SK-N-MC (cell line): ENCODE results near the gene SEMA4D.

Experiments
- DNase-seq: peaks from one replicate; pipeline ENCODE4 v3.0.0-alpha.2; 2011; ENCODE audit warnings: low read depth, low spot score
- H3K27ac ChIP-seq: fragments of 200-600 bp; sonication (generic); 2 replicates; pipeline ENCODE4 v1.5.1; 2016; ENCODE audit warnings: mixed run types
- H3K36me3 ChIP-seq: fragments of 200-600 bp; sonication (generic); 2 replicates; pipeline ENCODE4 v1.6.1; 2017; ENCODE audit warnings: antibody characterized with exemption, low read length, mixed read lengths; ENCODE audit not compliant: insufficient read depth
- H3K4me3 ChIP-seq: fragments of 200-600 bp; sonication (generic); 2 replicates; pipeline ENCODE4 v1.5.1; 2016
- H3K9ac ChIP-seq: fragments of 200-600 bp; sonication (generic); 2 replicates; pipeline ENCODE4 v1.8.0; 2017; ENCODE audit warnings: mixed run types, mixed read lengths; ENCODE audit not compliant: insufficient read length
- H3K9me3 ChIP-seq: fragments of 200-600 bp; sonication (generic); 2 replicates; pipeline ENCODE4 v1.6.1; 2017; ENCODE audit warnings: low read depth, mild to moderate bottlenecking, antibody characterized with exemption, low read length, moderate library complexity, mixed read lengths
- EZH2 ChIP-seq: fragments of 200-600 bp; sonication (generic); IDR thresholded peaks from one replicate; pipeline ENCODE4 v1.6.1; 2017; ENCODE audit warnings: antibody characterized with exemption
- FOXP2 ChIP-seq: optimal IDR thresholded peaks from 2 replicates; pipeline ENCODE3; 2011; ENCODE audit warnings: mild to moderate bottlenecking, moderate library complexity; ENCODE audit not compliant: insufficient read depth; ENCODE audit errors: extremely low read length, control extremely low read depth
- POLR2AphosphoS5 ChIP-seq: IDR thresholded peaks from 2 replicates; pipeline ENCODE4 v1.6.1; 2012; ENCODE audit warnings: mild to moderate bottlenecking, low read depth, low read length, borderline replicate concordance

Gene SEMA4D

DNA sequence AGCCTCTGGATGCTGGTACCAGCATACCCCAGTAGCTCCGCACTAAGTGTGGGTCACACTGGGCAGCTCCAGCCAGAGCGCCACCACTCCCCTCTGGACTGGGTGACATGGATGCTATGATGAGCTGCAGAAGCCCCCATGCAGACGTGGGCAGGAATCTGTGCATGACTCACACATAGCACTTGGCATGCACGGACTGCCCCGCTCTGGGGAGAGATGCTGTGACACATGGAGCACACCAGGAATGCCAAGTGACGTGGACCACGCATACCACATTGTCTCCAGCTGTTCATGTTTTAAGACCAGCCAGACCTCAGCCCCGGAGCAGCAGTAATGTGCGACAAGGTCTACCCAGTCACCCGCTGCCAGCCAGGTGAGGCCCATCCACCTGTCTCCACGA lies 64.1 kb downstream of the SEMA4D start:
- Histone ChIP-seq H3K9me3 (no peaks in the 10 kb centered on the region), H3K9ac (no peak overlapping the region), H3K36me3 (no peaks in the 10 kb centered on the region), H3K27ac (no peak overlapping the region), H3K4me3 (no peak overlapping the region)
- DNase-seq, result no peak
- TF ChIP-seq POLR2AphosphoS5 (no peak), FOXP2 (no peak), EZH2 (no peak)

DNA sequence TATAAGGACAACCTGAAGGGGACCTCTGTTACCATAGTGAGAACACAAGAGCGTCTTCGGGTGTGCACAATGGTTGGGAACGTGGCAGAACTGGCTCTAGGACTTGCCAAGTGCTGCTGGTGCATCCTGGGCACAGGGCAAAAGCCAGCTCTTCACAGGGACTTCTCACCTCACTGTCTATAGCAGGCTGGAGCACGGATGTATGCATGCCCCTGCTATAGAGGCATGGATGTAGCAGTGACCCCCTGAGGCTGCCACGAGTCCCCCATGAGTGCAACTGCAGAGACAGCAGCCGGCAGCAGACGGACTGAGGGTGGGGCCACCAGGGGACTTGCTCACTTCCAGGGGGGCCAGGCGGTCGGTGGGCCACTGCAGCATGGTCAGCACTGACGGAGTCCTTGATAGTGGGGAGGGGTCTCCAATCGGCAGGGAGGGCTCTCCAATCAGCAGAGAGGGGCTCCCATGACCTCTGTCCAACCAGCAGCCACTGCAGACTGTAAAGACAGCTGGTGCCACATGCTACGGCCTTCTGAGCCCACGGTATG lies 64.9 kb downstream of the SEMA4D start:
- TF ChIP-seq FOXP2 (no peak), EZH2 (no peak), POLR2AphosphoS5 (no peak)
- Histone ChIP-seq H3K4me3 (no peak overlapping the region), H3K9me3 (no peaks in the 10 kb centered on the region), H3K27ac (no peak overlapping the region), H3K9ac (no peak overlapping the region), H3K36me3 (no peaks in the 10 kb centered on the region)
- no peak for DNase-seq

DNA sequence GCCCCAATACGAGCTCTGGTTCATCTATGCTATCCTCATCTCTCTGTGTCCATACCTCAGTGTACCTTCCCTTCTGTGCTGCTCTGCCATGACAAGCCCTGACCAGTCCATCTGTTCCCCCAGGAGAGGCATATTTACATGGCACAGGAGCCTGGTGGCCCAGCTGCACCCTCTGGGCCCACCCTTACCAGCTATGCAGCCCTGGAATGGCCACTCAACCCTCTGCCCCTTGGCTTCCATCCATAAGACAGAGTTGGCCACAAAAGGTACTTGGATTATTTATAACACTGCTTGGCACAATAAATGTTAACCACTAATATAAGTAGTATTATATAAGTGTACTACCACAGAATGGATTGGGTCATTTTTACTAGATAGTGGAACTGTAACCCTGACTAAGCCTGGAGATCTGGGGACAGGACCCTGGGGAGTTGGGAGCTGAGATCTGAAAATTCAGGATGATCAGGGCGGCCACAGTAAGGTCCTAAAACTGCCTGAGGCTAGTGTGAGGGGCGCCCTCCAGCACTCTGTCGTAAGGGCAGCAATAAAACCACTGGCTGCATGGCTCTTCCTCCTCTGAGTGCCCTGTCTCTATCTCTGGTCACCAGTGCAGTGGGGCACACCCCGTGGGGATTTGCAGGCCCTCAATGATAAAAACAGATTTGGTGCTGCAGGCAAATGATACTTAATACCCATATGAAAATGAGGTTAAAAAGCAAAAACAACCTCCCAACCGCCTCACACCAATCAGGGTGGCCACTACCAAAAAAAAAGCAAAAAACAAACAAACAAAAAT lies 65.8 kb downstream of the SEMA4D start:
- H3K27ac ChIP-seq, result no peak overlapping the region
- no peak overlapping the region for H3K9ac ChIP-seq
- H3K36me3 ChIP-seq, result no peaks in the 10 kb centered on the region
- no peak overlapping the region for H3K4me3 ChIP-seq
- H3K9me3 ChIP-seq, result no peaks in the 10 kb centered on the region
- DNase-seq, result no peak
- TF ChIP-seq EZH2 (no peak), POLR2AphosphoS5 (no peak), FOXP2 (no peak)

DNA sequence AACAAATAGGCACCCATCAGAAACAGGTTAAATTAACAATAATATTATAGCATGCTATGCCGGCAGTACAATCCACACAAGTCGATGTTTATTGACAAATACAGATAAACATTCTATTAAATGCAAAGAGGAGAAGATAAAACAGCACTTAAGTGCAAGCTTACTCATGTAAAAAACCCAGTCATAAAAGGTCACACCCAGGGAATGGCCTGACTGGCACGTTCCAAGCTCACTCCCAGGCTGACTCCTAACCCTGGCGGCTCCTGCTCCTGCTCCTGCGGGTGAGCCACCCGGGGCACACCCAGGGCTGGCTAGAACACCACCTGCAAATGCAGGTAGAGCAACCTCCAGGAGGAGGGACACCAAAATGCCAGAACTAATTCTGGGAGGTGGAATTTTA lies 66.9 kb downstream of the SEMA4D start:
- no peak overlapping the region for H3K9ac ChIP-seq
- H3K9me3 ChIP-seq, result no peaks in the 10 kb centered on the region
- H3K4me3 ChIP-seq, result no peak overlapping the region
- no peak for TF ChIP-seq FOXP2
- TF ChIP-seq EZH2, result no peak
- TF ChIP-seq POLR2AphosphoS5, result no peak
- no peaks in the 10 kb centered on the region for H3K36me3 ChIP-seq
- H3K27ac ChIP-seq, result no peak overlapping the region
- DNase-seq, result no peak

DNA sequence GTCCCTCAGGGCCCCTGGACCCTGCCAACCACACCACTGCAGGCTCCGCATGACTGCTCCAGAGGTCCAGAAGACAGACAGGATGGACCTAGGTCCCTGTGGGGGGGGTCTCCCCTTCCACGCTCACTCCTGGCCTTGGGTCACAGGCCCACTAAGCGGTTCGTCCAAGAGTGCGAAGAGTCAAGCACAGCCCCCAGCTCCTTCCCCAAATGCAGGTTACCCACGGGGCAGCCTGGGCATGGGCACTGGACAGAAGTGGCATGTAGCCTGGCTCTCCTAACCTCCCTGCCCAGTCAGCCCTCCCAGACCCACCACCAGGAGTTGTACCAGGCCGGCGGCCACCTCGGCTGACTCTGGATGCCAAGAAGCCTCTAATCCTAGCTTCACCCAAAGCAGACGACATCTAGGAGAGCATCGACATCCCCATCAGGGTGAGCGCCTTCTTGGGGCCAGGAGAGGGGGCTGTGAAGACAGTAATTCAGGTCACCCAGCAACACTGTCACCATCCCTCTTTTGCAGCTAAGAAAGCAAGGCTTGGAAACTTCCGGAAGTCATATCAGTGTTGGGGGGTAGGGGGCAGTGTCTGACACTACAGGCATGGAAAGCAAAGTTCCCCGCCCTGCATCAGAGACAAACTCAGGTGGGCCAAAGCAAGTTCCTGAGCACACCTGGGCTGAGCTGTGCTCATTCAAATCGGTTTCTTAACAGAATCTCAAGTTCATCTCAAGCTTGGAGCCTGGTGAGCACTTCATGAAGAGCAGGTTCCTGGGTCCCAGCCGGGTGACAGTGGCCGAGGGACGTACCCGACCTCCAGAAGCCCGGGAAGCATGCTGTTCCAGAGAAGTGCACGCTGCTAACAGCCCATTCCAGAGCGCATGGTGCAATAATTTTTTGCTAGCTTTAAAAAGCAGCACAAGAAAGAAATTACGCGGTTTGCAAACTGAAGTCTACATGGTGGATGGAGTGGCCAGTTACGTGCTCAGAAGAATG lies 68.7 kb downstream of the SEMA4D start:
- no peak overlapping the region for H3K4me3 ChIP-seq
- H3K36me3 ChIP-seq, result no peaks in the 10 kb centered on the region
- no peaks in the 10 kb centered on the region for H3K9me3 ChIP-seq
- no peak for DNase-seq
- TF ChIP-seq POLR2AphosphoS5, result no peak
- TF ChIP-seq FOXP2, result no peak
- TF ChIP-seq EZH2, result no peak
- no peak overlapping the region for H3K9ac ChIP-seq
- no peak overlapping the region for H3K27ac ChIP-seq

DNA sequence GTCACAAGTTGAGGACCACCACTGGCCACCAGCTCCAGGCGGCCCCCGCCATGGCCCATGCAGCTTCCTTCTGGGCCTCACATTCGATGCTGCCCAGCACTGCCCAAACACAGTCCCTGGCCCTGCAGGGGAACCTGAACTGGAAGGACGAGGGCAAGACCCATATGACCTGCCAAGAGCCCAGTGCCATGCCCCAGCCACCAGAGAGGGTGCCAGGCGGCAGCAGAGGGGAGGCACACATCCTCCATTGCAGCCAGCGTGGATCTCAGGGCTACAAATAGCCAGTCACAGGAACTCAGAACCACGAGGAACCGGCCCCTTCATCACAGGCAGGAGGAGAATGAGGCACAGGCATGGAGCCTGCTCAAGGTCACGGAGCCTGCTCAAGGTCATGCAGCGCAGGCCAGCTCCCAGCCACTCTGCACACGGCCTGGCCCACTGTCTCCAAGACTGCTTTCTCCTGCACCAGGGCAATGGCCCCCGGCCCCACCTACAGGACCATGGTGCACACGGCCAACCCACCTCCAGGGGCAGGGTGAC lies 69.6 kb downstream of the SEMA4D start:
- no peaks in the 10 kb centered on the region for H3K36me3 ChIP-seq
- no peak for TF ChIP-seq EZH2
- TF ChIP-seq FOXP2, result no peak
- no peak for TF ChIP-seq POLR2AphosphoS5
- no peak overlapping the region for H3K4me3 ChIP-seq
- H3K9ac ChIP-seq, result no peak overlapping the region
- H3K9me3 ChIP-seq, result no peaks in the 10 kb centered on the region
- DNase-seq, result no peak
- H3K27ac ChIP-seq, result no peak overlapping the region

DNA sequence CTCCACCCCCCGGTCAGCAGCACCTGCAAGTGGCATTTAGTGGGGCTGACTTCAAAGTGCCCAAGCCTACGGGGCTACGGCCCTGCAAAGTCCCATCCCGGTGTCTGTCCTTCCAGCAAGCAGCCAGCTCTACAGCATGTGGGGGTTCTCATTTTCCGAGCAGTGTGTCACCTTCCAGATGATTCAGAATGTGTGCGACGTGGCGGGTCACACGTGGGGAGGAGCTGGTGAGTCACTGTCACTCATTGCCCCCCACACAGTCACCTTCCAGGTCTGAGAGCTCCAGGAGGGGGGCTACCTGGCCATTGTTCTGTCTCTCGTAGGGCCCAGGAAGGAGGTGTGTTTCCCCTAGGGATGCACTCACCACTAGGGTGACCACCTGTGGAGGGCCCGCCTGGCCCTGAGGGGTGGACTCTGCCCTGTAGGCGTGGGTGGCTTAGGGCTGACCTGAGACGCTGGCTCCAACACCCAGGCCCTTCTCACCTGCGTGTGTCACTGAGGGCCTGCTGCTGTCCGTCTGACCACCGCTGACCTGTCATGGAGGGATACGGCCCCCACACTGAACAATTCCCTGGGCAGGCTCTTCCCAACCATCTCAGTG lies 70.2 kb downstream of the SEMA4D start:
- H3K9ac ChIP-seq, result no peak overlapping the region
- H3K27ac ChIP-seq, result no peak overlapping the region
- H3K9me3 ChIP-seq, result no peaks in the 10 kb centered on the region
- no peak overlapping the region for H3K4me3 ChIP-seq
- no peaks in the 10 kb centered on the region for H3K36me3 ChIP-seq
- no peak for DNase-seq
- TF ChIP-seq EZH2 (no peak), POLR2AphosphoS5 (no peak), FOXP2 (no peak)

DNA sequence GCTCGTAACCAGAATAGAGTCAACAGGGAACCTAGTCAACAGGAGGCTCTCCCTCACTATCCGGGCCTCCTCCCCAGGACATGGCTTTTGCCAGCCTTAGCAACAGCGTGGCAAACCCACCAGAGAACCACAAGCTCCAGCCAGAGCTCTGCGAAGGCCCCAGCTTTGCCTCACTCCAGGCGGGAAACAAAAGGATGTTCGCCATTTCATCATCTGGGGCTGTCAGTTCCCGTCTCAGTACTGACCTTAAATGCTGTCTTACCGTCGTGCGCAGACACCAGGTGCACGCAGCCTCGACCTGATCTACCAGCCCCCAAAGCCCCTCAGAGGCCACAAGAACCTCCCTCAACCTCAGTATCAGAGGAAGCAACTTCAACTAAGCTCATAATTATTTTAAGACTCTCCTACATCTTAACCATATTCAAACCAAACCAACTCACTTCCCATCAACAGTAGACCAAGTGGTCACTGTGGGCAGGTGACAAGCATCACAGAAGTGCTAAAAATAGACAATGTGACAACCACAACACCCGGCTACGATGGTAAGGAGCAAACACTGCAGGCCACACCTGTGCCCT lies 71.4 kb downstream of the SEMA4D start:
- Histone ChIP-seq H3K9ac (no peak overlapping the region), H3K4me3 (no peak overlapping the region), H3K27ac (no peak overlapping the region), H3K36me3 (no peaks in the 10 kb centered on the region), H3K9me3 (no peaks in the 10 kb centered on the region)
- TF ChIP-seq FOXP2 (no peak), POLR2AphosphoS5 (no peak), EZH2 (no peak)
- DNase-seq, result no peak
